Liver (tissue), 9 donors: ENCODE results near the gene C16orf74. TPM values are rescaled to one million over a fixed set of nuclear protein-coding genes. Genes with fewer than 3 reads are reported as not detected.

Experiments
- DNase-seq: peaks from one replicate; pipeline ENCODE4 v3.0.0-alpha.2; 2017; ENCODE audit warnings: low spot score
- H3K27ac ChIP-seq, 2 donors: one replicate each; pipeline ENCODE4 v1.7.0; 2013; ENCODE audit warnings: inconsistent platforms in 2 of 2, low read length in 2 of 2, control low read depth in 1 of 2, low read depth in 1 of 2, mild to moderate bottlenecking in 1 of 2
- H3K27me3 ChIP-seq, 4 donors: one replicate each; pipeline versions ENCODE4 v1.6.1 to v1.7.0; 2013; ENCODE audit warnings: low read length in 3 of 4, inconsistent platforms in 1 of 4, mild to moderate bottlenecking in 1 of 4, moderate library complexity in 1 of 4; ENCODE audit not compliant: control insufficient read depth in 4 of 4, insufficient read depth in 4 of 4
- H3K36me3 ChIP-seq, 4 donors: one replicate each; pipeline versions ENCODE4 v1.6.1 to v1.7.0; 2013; ENCODE audit warnings: low read length in 3 of 4, mild to moderate bottlenecking in 3 of 4, low read depth in 1 of 4, moderate library complexity in 1 of 4; ENCODE audit not compliant: control insufficient read depth in 4 of 4, insufficient read depth in 3 of 4
- H3K4me1 ChIP-seq, 4 donors: one replicate each; pipeline versions ENCODE4 v1.6.1 to v1.7.0; 2013; ENCODE audit warnings: low read length in 3 of 4, mild to moderate bottlenecking in 3 of 4, moderate library complexity in 1 of 4; ENCODE audit not compliant: control insufficient read depth in 4 of 4, insufficient read depth in 4 of 4
- H3K4me3 ChIP-seq, 3 donors: one replicate each; pipeline versions ENCODE4 v1.6.1 to v1.7.0; 2013; ENCODE audit warnings: low read length in 3 of 3, control low read depth in 1 of 3, low read depth in 1 of 3, mild to moderate bottlenecking in 1 of 3
- H3K9ac ChIP-seq, 2 donors: one replicate each; pipeline ENCODE4 v1.7.0; 2013; ENCODE audit warnings: low read length in 2 of 2, mild to moderate bottlenecking in 2 of 2, moderate library complexity in 2 of 2, control low read depth in 1 of 2, low read depth in 1 of 2
- H3K9me3 ChIP-seq, 4 donors: one replicate each; pipeline versions ENCODE4 v1.6.1 to v1.7.0; 2013; ENCODE audit warnings: low read length in 3 of 4; ENCODE audit not compliant: control insufficient read depth in 4 of 4
- ATF3 ChIP-seq: IDR thresholded peaks from 2 replicates; pipeline ENCODE4 v1.6.1; 2016; ENCODE audit warnings: antibody characterized with exemption
- CTCF ChIP-seq: fragments of 150-350 bp; IDR thresholded peaks from 2 replicates; pipeline ENCODE4 v1.5.1; 2017; ENCODE audit warnings: improper control_type of control experiment, low read depth, low read length; ENCODE audit not compliant: missing input control
- EGR1 ChIP-seq, 2 donors: IDR thresholded peaks; 2 replicates each; pipeline ENCODE4 v1.6.1; 2016 to 2018; ENCODE audit warnings: antibody characterized with exemption in 2 of 2, low read depth in 2 of 2
- FOXA1 ChIP-seq: IDR thresholded peaks from 2 replicates; pipeline ENCODE4 v1.6.1; 2016; ENCODE audit warnings: antibody characterized with exemption
- FOXA2 ChIP-seq: IDR thresholded peaks from 2 replicates; pipeline ENCODE4 v1.6.1; 2016; ENCODE audit warnings: antibody characterized with exemption
- GABPA ChIP-seq, 2 donors: IDR thresholded peaks in 1 of 2; conservative IDR thresholded peaks in 1 of 2; 2 replicates each; pipeline ENCODE4 v1.6.1; 2016; ENCODE audit warnings: antibody characterized with exemption in 2 of 2, mild to moderate bottlenecking in 1 of 2, moderate library complexity in 1 of 2
- HNF4A ChIP-seq, 2 donors: conservative IDR thresholded peaks; 2 replicates each; pipeline ENCODE4 v1.6.1; 2016; ENCODE audit warnings: antibody characterized with exemption in 2 of 2, mild to moderate bottlenecking in 2 of 2
- HNF4G ChIP-seq: IDR thresholded peaks from 2 replicates; pipeline ENCODE4 v1.6.1; 2016; ENCODE audit warnings: antibody characterized with exemption
- JUND ChIP-seq, 2 donors: IDR thresholded peaks; 2 replicates each; pipeline ENCODE4 v1.6.1; 2016; ENCODE audit warnings: antibody characterized with exemption in 2 of 2
- NR2F2 ChIP-seq: IDR thresholded peaks from 2 replicates; pipeline ENCODE4 v1.6.1; 2016; ENCODE audit warnings: antibody characterized with exemption
- RAD21 ChIP-seq, 2 donors: IDR thresholded peaks; 2 replicates each; pipeline ENCODE4 v1.6.1; 2016; ENCODE audit warnings: antibody characterized with exemption in 2 of 2, mild to moderate bottlenecking in 2 of 2
- REST ChIP-seq: IDR thresholded peaks from 2 replicates; pipeline ENCODE4 v1.6.1; 2016; ENCODE audit warnings: antibody characterized with exemption, mild to moderate bottlenecking
- RXRA ChIP-seq, 2 donors: IDR thresholded peaks; 2 replicates each; pipeline ENCODE4 v1.6.1; 2017 to 2018; ENCODE audit warnings: antibody characterized with exemption in 2 of 2, mild to moderate bottlenecking in 1 of 2
- SP1 ChIP-seq: IDR thresholded peaks from 2 replicates; pipeline ENCODE4 v1.6.1; 2018; ENCODE audit warnings: antibody characterized with exemption, mild to moderate bottlenecking
- TAF1 ChIP-seq: conservative IDR thresholded peaks from 2 replicates; pipeline ENCODE4 v1.6.1; 2016; ENCODE audit warnings: antibody characterized with exemption, mild to moderate bottlenecking
- YY1 ChIP-seq: IDR thresholded peaks from 2 replicates; pipeline ENCODE4 v1.6.1; 2016; ENCODE audit warnings: antibody characterized with exemption, mild to moderate bottlenecking
- ZBTB33 ChIP-seq: IDR thresholded peaks from 2 replicates; pipeline ENCODE4 v1.6.1; 2016; ENCODE audit warnings: antibody characterized with exemption
- WGBS: extraction: QIAGEN DNeasy Blood & Tissue Kit; methylation state at CpG from one replicate; pipeline ENCODE4 v1.1.7; 2013; 5-methylcytosine and 5-hydroxymethylcytosine counted together
- polyA plus RNA-seq, 2 donors: library from polyadenylated mRNA; stranded (reverse) in 1 of 2; unstranded in 1 of 2; fragments of 200-250 nt in 1 of 2; fragments of >200 nt in 1 of 2; fragmentation: Nextera tagmentation in 1 of 2; extraction: Ambion mirVana in 1 of 2; gene quantifications; one replicate each; pipeline versions ENCODE4 v1.2.1 to v1.2.3, GENCODE V29; 2013 to 2015
- total RNA-seq, 2 donors: library from RNA; depleted of rRNA; stranded (reverse); fragments of >200 nt; gene quantifications; one replicate each; pipeline ENCODE4 v1.2.3, GENCODE V29; 2014
- TF ChIP-seq, protein P1 (sequence below): IDR thresholded peaks from 2 replicates; pipeline ENCODE4 v1.6.1; 2016; ENCODE audit warnings: antibody characterized with exemption
- donor health status: healthy.
- donor health status: healthy.
- donor health status: healthy.
- donor health status: healthy.
- donor health status: healthy.

The C16orf74 gene
- total and polyA plus RNA-seq, 4 donors: 0.37 to 0.75 (median 0.43) TPM

- TF ChIP-seq YY1 (no peak), ZBTB33 (no peak), HNF4A (conservative IDR thresholded peaks at IDR 0.05) (no peak), NR2F2 (no peak), CTCF (no peak), ATF3 (no peak), EGR1 (IDR thresholded peaks at IDR 0.05; ENCODE audit: low read depth in 2 of 2) (no peak), HNF4G (no peak), GABPA (IDR thresholded peaks at IDR 0.05 in 1 of 2, conservative IDR thresholded peaks at IDR 0.05 in 1 of 2) (no peak), JUND (IDR thresholded peaks at IDR 0.05) (no peak), RXRA (IDR thresholded peaks at IDR 0.05) (no peak), TAF1 (no peak), FOXA1 (no peak), SP1 (no peak), FOXA2 (no peak), REST (no peak), RAD21 (IDR thresholded peaks at IDR 0.05) (no peak)
- TF ChIP-seq, protein P1, sequence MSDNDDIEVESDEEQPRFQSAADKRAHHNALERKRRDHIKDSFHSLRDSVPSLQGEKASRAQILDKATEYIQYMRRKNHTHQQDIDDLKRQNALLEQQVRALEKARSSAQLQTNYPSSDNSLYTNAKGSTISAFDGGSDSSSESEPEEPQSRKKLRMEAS: no peak
- Histone ChIP-seq H3K27ac (no peak overlapping the region), H3K9ac (no peak overlapping the region), H3K4me1 (no peaks in the 10 kb centered on the region), H3K9me3 (no peaks in the 10 kb centered on the region), H3K4me3 (no peak overlapping the region), H3K27me3 (no peaks in the 10 kb centered on the region), H3K36me3 (no peaks in the 10 kb centered on the region)
- no peak for DNase-seq
- WGBS: 74% methylated on average over 6 of the region's 6 CpGs
These were observed 11.0 kb upstream of the C16orf74 start for GRCh38 chr16:85761861-85762260.
